ENCODE data around the gene SDHB.

The SDHB gene

DNA sequence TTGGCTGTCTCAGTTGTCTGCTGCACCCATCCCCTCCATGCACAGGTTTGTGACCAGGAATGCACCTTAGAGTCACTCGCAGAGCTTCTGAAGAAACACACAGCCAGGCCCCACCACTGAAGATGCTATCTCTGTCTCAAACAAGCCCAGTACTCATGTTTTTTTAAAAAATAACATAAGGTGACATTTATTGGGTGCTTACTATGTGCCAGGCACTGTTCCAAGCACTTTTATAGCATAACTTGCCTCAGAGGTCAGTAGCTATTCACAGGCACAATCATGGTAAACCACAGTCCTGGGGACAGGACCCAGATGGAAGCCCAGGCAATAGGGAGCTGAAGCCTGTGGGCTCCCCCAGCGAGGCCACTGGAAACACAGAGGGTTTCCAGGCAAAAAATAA is 33.3 kb downstream of the SDHB start:
- DNase-seq (ENCODE audit: low read depth, low spot score): no peak
- TF ChIP-seq, protein P1, sequence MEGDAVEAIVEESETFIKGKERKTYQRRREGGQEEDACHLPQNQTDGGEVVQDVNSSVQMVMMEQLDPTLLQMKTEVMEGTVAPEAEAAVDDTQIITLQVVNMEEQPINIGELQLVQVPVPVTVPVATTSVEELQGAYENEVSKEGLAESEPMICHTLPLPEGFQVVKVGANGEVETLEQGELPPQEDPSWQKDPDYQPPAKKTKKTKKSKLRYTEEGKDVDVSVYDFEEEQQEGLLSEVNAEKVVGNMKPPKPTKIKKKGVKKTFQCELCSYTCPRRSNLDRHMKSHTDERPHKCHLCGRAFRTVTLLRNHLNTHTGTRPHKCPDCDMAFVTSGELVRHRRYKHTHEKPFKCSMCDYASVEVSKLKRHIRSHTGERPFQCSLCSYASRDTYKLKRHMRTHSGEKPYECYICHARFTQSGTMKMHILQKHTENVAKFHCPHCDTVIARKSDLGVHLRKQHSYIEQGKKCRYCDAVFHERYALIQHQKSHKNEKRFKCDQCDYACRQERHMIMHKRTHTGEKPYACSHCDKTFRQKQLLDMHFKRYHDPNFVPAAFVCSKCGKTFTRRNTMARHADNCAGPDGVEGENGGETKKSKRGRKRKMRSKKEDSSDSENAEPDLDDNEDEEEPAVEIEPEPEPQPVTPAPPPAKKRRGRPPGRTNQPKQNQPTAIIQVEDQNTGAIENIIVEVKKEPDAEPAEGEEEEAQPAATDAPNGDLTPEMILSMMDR (IDR thresholded peaks at IDR 0.05; ENCODE audit: low read depth, low read length): no peak
- in situ Hi-C loops (cut with HindIII; ENCODE audit: low sequenced_read_pairs): no loop called here
- H3K4me3 ChIP-seq (ENCODE audit: low read depth, low read length): no peak overlapping the region

GRCh38 chr1:17018849-17019248 is 35.0 kb downstream of the SDHB start:
- no peak for DNase-seq (ENCODE audit: low read depth, low spot score)
- in situ Hi-C loops (cut with HindIII; ENCODE audit: low sequenced_read_pairs): no loop called here
- H3K4me3 ChIP-seq (ENCODE audit: low read depth, low read length): no peak overlapping the region
- TF ChIP-seq, protein P1 (IDR thresholded peaks at IDR 0.05; ENCODE audit: low read depth, low read length): no peak

- TF ChIP-seq, protein P1 (IDR thresholded peaks at IDR 0.05; ENCODE audit: low read depth, low read length): no peak
- H3K4me3 ChIP-seq (ENCODE audit: low read depth, low read length): no peak overlapping the region
- no peak for DNase-seq (ENCODE audit: low read depth, low spot score)
- in situ Hi-C loops (cut with HindIII; ENCODE audit: low sequenced_read_pairs): no loop called here
Measured at GRCh38 chr1:17017435-17017834, 36.4 kb downstream of the SDHB start.

- in situ Hi-C loops (cut with HindIII; ENCODE audit: low sequenced_read_pairs): no loop called here
- no peak overlapping the region for H3K4me3 ChIP-seq (ENCODE audit: low read depth, low read length)
- TF ChIP-seq, protein P1 (IDR thresholded peaks at IDR 0.05; ENCODE audit: low read depth, low read length): no peak
- peak; percentile 77 for DNase-seq (ENCODE audit: low read depth, low spot score)
Measured at GRCh38 chr1:17016317-17016661, 37.5 kb downstream of the SDHB start.

DNA sequence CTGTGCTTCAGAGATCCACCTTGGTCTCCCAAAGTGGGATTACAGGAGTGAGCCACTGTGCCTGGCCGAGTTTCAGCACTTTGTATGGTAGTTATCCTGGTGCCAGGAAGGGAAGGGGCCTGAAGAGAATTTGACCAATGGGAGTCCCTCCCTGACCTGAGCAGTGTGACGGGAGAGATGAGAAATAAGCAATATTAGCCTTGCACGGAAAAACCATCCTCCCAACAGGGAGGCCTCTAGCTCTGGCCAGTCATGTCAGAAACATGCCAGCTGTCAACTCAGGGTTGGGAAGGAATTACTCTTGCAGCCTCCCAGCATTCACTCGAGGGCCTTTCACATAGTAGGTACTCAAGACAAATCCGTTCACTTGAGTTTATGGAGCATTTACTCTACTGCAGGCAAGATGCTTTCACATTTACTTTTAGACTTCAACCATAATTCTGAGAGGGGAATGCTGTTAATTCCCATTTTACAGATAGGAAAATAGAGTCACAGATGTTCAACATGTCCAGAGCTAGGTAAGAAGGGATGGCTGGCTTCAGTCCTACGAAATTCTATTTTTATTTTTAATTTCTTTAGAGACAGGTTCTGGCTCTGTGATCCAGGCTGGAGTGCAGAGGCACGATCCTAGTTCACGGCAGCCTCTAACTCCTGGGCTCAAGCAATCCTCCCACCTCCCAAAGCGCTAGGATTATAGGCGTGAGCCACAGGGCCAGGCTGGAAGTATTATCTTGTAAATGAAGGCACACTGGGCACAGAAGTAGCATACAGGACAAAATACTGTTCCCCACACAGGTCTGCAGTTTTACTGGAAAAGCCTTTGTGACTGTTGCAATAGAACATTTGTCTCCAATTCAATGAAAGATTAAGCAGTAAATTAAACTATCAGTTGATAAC is 38.9 kb downstream of the SDHB start:
- no peak overlapping the region for H3K4me3 ChIP-seq (ENCODE audit: low read depth, low read length)
- in situ Hi-C loops (cut with HindIII; ENCODE audit: low sequenced_read_pairs): no loop called here
- TF ChIP-seq, protein P1 (IDR thresholded peaks at IDR 0.05; ENCODE audit: low read depth, low read length): no peak
- DNase-seq (ENCODE audit: low read depth, low spot score): no peak

- DNase-seq (ENCODE audit: low read depth, low spot score): no peak
- TF ChIP-seq, protein P1 (IDR thresholded peaks at IDR 0.05; ENCODE audit: low read depth, low read length): no peak
- no peak overlapping the region for H3K4me3 ChIP-seq (ENCODE audit: low read depth, low read length)
- in situ Hi-C loops (cut with HindIII; ENCODE audit: low sequenced_read_pairs): no loop called here
Measured at GRCh38 chr1:17013491-17014320, 40.1 kb downstream of the SDHB start.
